Measurements from ENCODE around the gene KRT12. TPM values are rescaled to one million over a fixed set of nuclear protein-coding genes. Genes with fewer than 3 reads are reported as not detected.

KRT12 gene
- total RNA-seq (under 1 TPM in 1 of 5 donors, not detected in 4; 0.10 TPM), total RNA-seq (0 reads per million in 29 experiments)
- not detected for total RNA-seq (2013)

GRCh38 chr17:40866838-40867237 lies at the start of gene KRT12:
Gene KRT12 (minus strand): TSS chr17:40867223. CDS start chr17:40867186, 37 bp downstream.
- Mint-ChIP-seq H3K36me3 (no peaks in the 10 kb centered on the region), H3K4me3 (no peak within 1 kb of the TSS), H3K9me3 (no peaks in the 10 kb centered on the region), H3K27ac (no peak within 1 kb of the TSS), H3K4me1 (no peaks in the 10 kb centered on the region), H3K27me3 (peaks cover 28 to 36% of the 10 kb centered on the region in 2 donors)
- H3K4me1 ChIP-seq (ENCODE audit: control insufficient read depth in 1 of 2, extremely low read depth in 1 of 2, insufficient read depth in 2 of 2, low read length in 2 of 2) = no peaks in the 10 kb centered on the region
- WGBS (ENCODE audit: insufficient coverage) = 88% methylated on average over 7 of the region's 8 CpGs
- DNase-seq = no peak
- peaks cover 0 to 27% of the 10 kb centered on the region in 2 experiments for H3K27me3 ChIP-seq (replicated peaks in 1 of 2; ENCODE audit: control insufficient read depth in 2 of 2, extremely low read depth in 1 of 2, insufficient read depth in 2 of 2, low read length in 1 of 2)
- H3K9me3 ChIP-seq = no peaks in the 10 kb centered on the region
- no peak within 1 kb of the TSS for H3K27ac ChIP-seq (ENCODE audit: low read length)
- ChIA-PET POLR2A (no interaction called here), CTCF (no interaction called here)
- no peak for ATAC-seq (replicated peaks in 1 of 4)
- H3K36me3 ChIP-seq (ENCODE audit: control insufficient read depth in 2 of 2, extremely low read depth in 1 of 2, insufficient read depth in 1 of 2, low read length in 1 of 2) = no peaks in the 10 kb centered on the region
- H3K4me3 ChIP-seq (ENCODE audit: control insufficient read depth in 1 of 2, extremely low read depth in 1 of 2, low read length in 1 of 2) = no peak within 1 kb of the TSS

DNA sequence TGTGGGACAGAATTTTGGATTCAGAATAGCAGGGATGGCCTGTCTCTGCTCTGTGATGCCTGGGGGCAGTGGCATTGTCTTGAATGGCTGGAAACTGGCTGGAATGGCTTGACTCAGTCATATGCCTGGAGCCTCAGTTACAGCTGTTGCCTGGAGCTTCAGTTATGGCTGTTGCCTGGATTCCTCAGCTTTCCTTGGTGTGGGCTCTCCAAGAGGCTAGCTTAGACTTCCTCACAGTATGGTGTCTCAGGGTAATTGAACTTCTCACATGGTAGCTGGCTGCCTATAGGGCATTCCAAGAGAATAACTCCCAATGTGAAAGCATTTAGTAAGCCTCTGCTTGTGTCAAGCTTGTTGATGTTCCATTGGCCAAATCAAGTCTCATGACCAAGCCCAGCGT lies 49.3 kb upstream of the KRT12 start:
- Mint-ChIP-seq H3K9me3 (no peaks in the 10 kb centered on the region), H3K36me3 (no peaks in the 10 kb centered on the region), H3K4me3 (no peak overlapping the region), H3K27ac (no peak overlapping the region), H3K27me3 (peaks cover 9 to 11% of the 10 kb centered on the region in 2 donors), H3K4me1 (peaks cover 3 to 5% (median 5%) of the 10 kb centered on the region in 3 donors)
- Histone ChIP-seq H3K4me1 (ENCODE audit: control insufficient read depth in 1 of 2, extremely low read depth in 1 of 2, insufficient read depth in 2 of 2, low read length in 2 of 2) (no peaks in the 10 kb centered on the region), H3K4me3 (ENCODE audit: control insufficient read depth in 1 of 2, extremely low read depth in 1 of 2, low read length in 1 of 2) (no peak overlapping the region), H3K27me3 (replicated peaks in 1 of 2; ENCODE audit: control insufficient read depth in 2 of 2, extremely low read depth in 1 of 2, insufficient read depth in 2 of 2, low read length in 1 of 2) (peaks cover 2 to 4% of the 10 kb centered on the region in 2 experiments), H3K9me3 (no peaks in the 10 kb centered on the region), H3K36me3 (ENCODE audit: control insufficient read depth in 2 of 2, extremely low read depth in 1 of 2, insufficient read depth in 1 of 2, low read length in 1 of 2) (no peaks in the 10 kb centered on the region), H3K27ac (ENCODE audit: low read length) (no peak overlapping the region)
- WGBS (ENCODE audit: insufficient coverage) = no CpG with 5 or more reads among the region's 1 CpG
- POLR2A ChIA-PET = no interaction called here
- CTCF ChIA-PET = interaction anchor here in 1 of 2 donors (0.5 to 1.1 kb wide), 2 partner anchors 748 to 1108 kb away, joined by 3 to 4 read pairs; no protein-coding TSS in a partner anchor
- ATAC-seq (replicated peaks in 1 of 4) (no peak), DNase-seq (no peak)

DNA sequence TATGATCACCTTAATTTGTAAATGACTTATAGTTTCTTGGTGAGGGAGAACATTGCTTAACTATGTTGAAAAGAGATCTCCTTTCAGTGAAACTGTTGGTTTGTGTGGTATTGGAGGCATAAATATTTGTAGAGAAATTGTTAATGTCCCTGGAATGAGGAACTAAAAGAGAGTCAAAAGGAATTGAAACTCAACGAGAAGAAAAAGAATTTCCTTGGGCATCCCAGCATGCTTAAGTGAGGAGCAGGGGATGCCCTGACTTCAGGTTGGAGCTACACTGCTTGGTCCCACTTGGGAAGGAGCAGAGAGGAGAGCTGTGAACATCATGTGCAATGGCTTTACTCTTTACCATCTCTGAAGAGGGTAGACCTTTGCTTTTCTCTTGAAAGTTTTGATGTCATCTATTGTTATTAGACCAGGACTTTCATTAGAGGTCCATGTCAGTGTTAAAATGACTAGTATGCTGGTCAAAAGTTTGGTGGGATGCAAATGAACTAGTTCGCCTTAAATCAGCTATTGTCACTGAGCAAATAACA lies 48.8 kb upstream of the KRT12 start:
- Mint-ChIP-seq H3K27me3 (peaks cover 9 to 14% of the 10 kb centered on the region in 2 donors), H3K4me1 (no peaks in the 10 kb centered on the region), H3K27ac (no peak overlapping the region), H3K36me3 (no peaks in the 10 kb centered on the region), H3K9me3 (no peaks in the 10 kb centered on the region), H3K4me3 (no peak overlapping the region)
- Histone ChIP-seq H3K27me3 (replicated peaks in 1 of 2; ENCODE audit: control insufficient read depth in 2 of 2, extremely low read depth in 1 of 2, insufficient read depth in 2 of 2, low read length in 1 of 2) (peaks cover 2 to 4% of the 10 kb centered on the region in 2 experiments), H3K4me1 (ENCODE audit: control insufficient read depth in 1 of 2, extremely low read depth in 1 of 2, insufficient read depth in 2 of 2, low read length in 2 of 2) (no peaks in the 10 kb centered on the region), H3K9me3 (no peaks in the 10 kb centered on the region), H3K36me3 (ENCODE audit: control insufficient read depth in 2 of 2, extremely low read depth in 1 of 2, insufficient read depth in 1 of 2, low read length in 1 of 2) (no peaks in the 10 kb centered on the region), H3K4me3 (ENCODE audit: control insufficient read depth in 1 of 2, extremely low read depth in 1 of 2, low read length in 1 of 2) (no peak overlapping the region), H3K27ac (ENCODE audit: low read length) (no peak overlapping the region)
- ATAC-seq (replicated peaks in 1 of 4) (no peak), DNase-seq (no peak)
- ChIA-PET POLR2A (no interaction called here), CTCF (interaction anchor here in 1 of 2 donors (0.5 kb wide), 1 partner anchor 1109 kb away, joined by 4 read pairs; no protein-coding TSS in a partner anchor)
- 29% methylated on average over 1 of the region's 2 CpGs for WGBS (ENCODE audit: insufficient coverage)

DNA sequence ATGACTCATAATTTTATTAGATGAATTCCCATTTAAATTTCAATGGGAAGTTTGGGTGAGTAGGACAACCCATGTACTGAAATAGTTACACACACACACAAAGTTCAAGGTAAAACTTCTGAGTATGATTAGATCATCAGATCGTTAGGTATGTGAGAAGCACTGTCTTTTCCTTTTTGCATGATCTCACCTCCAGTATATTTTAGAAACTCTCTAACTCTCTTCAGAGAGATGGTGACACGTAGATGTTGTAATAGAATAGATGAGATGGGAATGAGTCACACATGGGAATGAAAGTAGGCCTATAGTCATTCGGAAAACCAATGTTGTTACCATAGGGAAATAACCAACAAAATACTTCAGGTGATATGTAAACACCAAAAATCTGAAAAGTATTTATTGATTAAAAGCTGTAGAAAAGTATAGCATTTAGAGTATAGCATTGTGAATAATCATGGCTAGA lies 48.2 kb upstream of the KRT12 start:
- Histone ChIP-seq H3K36me3 (ENCODE audit: control insufficient read depth in 2 of 2, extremely low read depth in 1 of 2, insufficient read depth in 1 of 2, low read length in 1 of 2) (no peaks in the 10 kb centered on the region), H3K27ac (ENCODE audit: low read length) (no peak overlapping the region), H3K27me3 (replicated peaks in 1 of 2; ENCODE audit: control insufficient read depth in 2 of 2, extremely low read depth in 1 of 2, insufficient read depth in 2 of 2, low read length in 1 of 2) (peaks cover 2 to 4% of the 10 kb centered on the region in 2 experiments), H3K4me1 (ENCODE audit: control insufficient read depth in 1 of 2, extremely low read depth in 1 of 2, insufficient read depth in 2 of 2, low read length in 2 of 2) (no peaks in the 10 kb centered on the region), H3K9me3 (no peaks in the 10 kb centered on the region), H3K4me3 (ENCODE audit: control insufficient read depth in 1 of 2, extremely low read depth in 1 of 2, low read length in 1 of 2) (no peak overlapping the region)
- ATAC-seq (replicated peaks in 1 of 4) = no peak
- Mint-ChIP-seq H3K36me3 (no peaks in the 10 kb centered on the region), H3K27me3 (peaks cover 9 to 18% of the 10 kb centered on the region in 2 donors), H3K27ac (no peak overlapping the region), H3K4me3 (no peak overlapping the region), H3K4me1 (no peaks in the 10 kb centered on the region), H3K9me3 (no peaks in the 10 kb centered on the region)
- ChIA-PET POLR2A (interaction anchor here in 1 of 2 donors (0.6 kb wide), 1 partner anchor 778 kb away, joined by 7 read pairs; no protein-coding TSS in a partner anchor), CTCF (no interaction called here)
- no CpG with 5 or more reads among the region's 3 CpGs for WGBS (ENCODE audit: insufficient coverage)
- DNase-seq = no peak

GRCh38 chr17:40914075-40914855 lies 47.2 kb upstream of the KRT12 start:
- WGBS (ENCODE audit: insufficient coverage) = 57% methylated on average over 1 of the region's 3 CpGs
- H3K4me3 Mint-ChIP-seq = no peak overlapping the region
- no peaks in the 10 kb centered on the region for H3K9me3 Mint-ChIP-seq
- no peaks in the 10 kb centered on the region for H3K4me1 ChIP-seq (ENCODE audit: control insufficient read depth in 1 of 2, extremely low read depth in 1 of 2, insufficient read depth in 2 of 2, low read length in 2 of 2)
- no peaks in the 10 kb centered on the region for H3K4me1 Mint-ChIP-seq
- H3K27ac Mint-ChIP-seq = no peak overlapping the region
- peaks cover under 1 to 5% of the 10 kb centered on the region in 2 experiments for H3K27me3 ChIP-seq (replicated peaks in 1 of 2; ENCODE audit: control insufficient read depth in 2 of 2, extremely low read depth in 1 of 2, insufficient read depth in 2 of 2, low read length in 1 of 2)
- CTCF ChIA-PET = interaction anchor here in 1 of 2 donors (0.5 kb wide), 1 partner anchor 296 kb away, joined by 3 read pairs; no protein-coding TSS in a partner anchor
- no peak overlapping the region for H3K4me3 ChIP-seq (ENCODE audit: control insufficient read depth in 1 of 2, extremely low read depth in 1 of 2, low read length in 1 of 2)
- H3K9me3 ChIP-seq = no peaks in the 10 kb centered on the region
- H3K36me3 Mint-ChIP-seq = no peaks in the 10 kb centered on the region
- no peak overlapping the region for H3K27ac ChIP-seq (ENCODE audit: low read length)
- peaks cover 7 to 16% of the 10 kb centered on the region in 2 donors for H3K27me3 Mint-ChIP-seq
- no peaks in the 10 kb centered on the region for H3K36me3 ChIP-seq (ENCODE audit: control insufficient read depth in 2 of 2, extremely low read depth in 1 of 2, insufficient read depth in 1 of 2, low read length in 1 of 2)
- no peak for ATAC-seq (replicated peaks in 1 of 4)
- DNase-seq = no peak
- POLR2A ChIA-PET = no interaction called here

DNA sequence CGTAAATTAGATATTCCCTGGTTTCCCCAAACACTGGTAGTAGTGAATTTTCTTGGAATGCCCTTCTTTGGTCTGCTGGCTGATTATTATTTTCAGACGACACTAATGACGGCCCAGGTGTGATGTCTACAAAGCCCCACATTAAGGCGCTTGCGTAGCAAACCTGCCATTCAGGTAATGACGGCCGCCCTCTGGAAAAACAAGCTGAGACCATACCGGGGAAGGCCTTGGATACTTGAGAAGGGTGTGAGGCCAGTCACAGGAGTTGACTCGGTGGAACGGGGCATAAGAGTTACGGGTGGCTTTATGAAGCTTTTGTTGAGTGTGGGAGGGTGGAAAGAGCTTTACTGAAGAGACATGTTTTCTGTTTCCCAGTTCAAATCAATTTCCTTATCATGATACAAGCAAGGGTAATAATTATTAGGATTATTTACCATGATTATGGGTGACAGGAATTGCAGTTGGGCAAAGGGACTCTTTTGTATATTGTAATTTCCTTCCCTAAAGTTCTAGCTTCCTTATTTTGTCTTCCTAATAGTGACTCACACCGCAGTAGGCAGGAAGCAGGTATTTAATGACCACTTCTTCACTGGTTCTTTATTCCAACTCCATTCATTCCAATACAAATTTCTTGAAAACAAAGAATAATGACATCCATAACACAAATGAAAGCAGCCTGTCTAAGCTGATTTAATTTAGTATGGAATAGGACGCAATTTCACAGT lies 45.6 kb upstream of the KRT12 start:
- POLR2A ChIA-PET = no interaction called here

More for the DNA sequence above, 45.6 kb upstream of the KRT12 start:
- H3K9me3 ChIP-seq = no peaks in the 10 kb centered on the region
- Mint-ChIP-seq H3K27me3 (peaks cover 19 to 23% of the 10 kb centered on the region in 2 donors), H3K4me1 (no peaks in the 10 kb centered on the region), H3K4me3 (no peak overlapping the region), H3K9me3 (no peaks in the 10 kb centered on the region), H3K36me3 (no peaks in the 10 kb centered on the region), H3K27ac (no peak overlapping the region)
- H3K4me1 ChIP-seq (ENCODE audit: control insufficient read depth in 1 of 2, extremely low read depth in 1 of 2, insufficient read depth in 2 of 2, low read length in 2 of 2) = no peaks in the 10 kb centered on the region
- DNase-seq (no peak), ATAC-seq (replicated peaks in 1 of 4) (no peak)
- peaks cover 0 to 4% of the 10 kb centered on the region in 2 experiments for H3K27me3 ChIP-seq (replicated peaks in 1 of 2; ENCODE audit: control insufficient read depth in 2 of 2, extremely low read depth in 1 of 2, insufficient read depth in 2 of 2, low read length in 1 of 2)
- WGBS (ENCODE audit: insufficient coverage) = 90% methylated on average over 5 of the region's 13 CpGs
- no peak overlapping the region for H3K27ac ChIP-seq (ENCODE audit: low read length)
- H3K36me3 ChIP-seq (ENCODE audit: control insufficient read depth in 2 of 2, extremely low read depth in 1 of 2, insufficient read depth in 1 of 2, low read length in 1 of 2) = no peaks in the 10 kb centered on the region
- CTCF ChIA-PET = interaction anchor here (0.5 to 0.6 kb wide), 2 partner anchors 732 to 759 kb away, joined by 3 to 5 read pairs; no protein-coding TSS in a partner anchor
- no peak overlapping the region for H3K4me3 ChIP-seq (ENCODE audit: control insufficient read depth in 1 of 2, extremely low read depth in 1 of 2, low read length in 1 of 2)
